ENCODE results near the gene TBX4. TPM values are rescaled to one million over a fixed set of nuclear protein-coding genes. Genes with fewer than 3 reads are reported as not detected.

Gene TBX4
- polyA plus RNA-seq, 1 donor (not counting 4 experiments of a cell fraction or from before 2014, with no cell fraction given) = 0.04 TPM

- Histone ChIP-seq H3K4me2 (ENCODE audit: control insufficient read depth, extremely low read depth, insufficient read depth, low read depth, low read length) (no peak overlapping the region), H2AFZ (ENCODE audit: control insufficient read depth, low read length) (no peak overlapping the region), H3K36me3 (ENCODE audit: control insufficient read depth in 2 of 2, extremely low read depth in 1 of 2, insufficient read depth in 2 of 2, low read length in 2 of 2) (no peaks in the 10 kb centered on the region), H3K9me3 (ENCODE audit: control insufficient read depth, low read depth, low read length) (no peaks in the 10 kb centered on the region), H3K27me3 (ENCODE audit: control insufficient read depth, extremely low read depth, insufficient read depth, low read length) (no peaks in the 10 kb centered on the region), H3K4me1 (ENCODE audit: control insufficient read depth, extremely low read depth, insufficient read depth, low read length) (no peaks in the 10 kb centered on the region), H3K79me2 (ENCODE audit: control insufficient read depth, insufficient read depth, low read length) (no peaks in the 10 kb centered on the region), H3K27ac (ENCODE audit: control insufficient read depth, insufficient read depth, low read length) (no peak overlapping the region), H3K4me3 (ENCODE audit: control insufficient read depth in 2 of 3, extremely low read depth in 1 of 3, insufficient read depth in 2 of 3, low read depth in 1 of 3, low read length in 3 of 3) (no peak overlapping the region), H3K9ac (ENCODE audit: control insufficient read depth, extremely low read depth, insufficient read depth, low read length) (no peak overlapping the region), H3K9me1 (ENCODE audit: control insufficient read depth, extremely low read depth, insufficient read depth, low read length) (no peaks in the 10 kb centered on the region), H4K20me1 (ENCODE audit: control insufficient read depth, extremely low read depth, insufficient read depth, low read length) (no peaks in the 10 kb centered on the region)
- no peak for DNase-seq (ENCODE audit: low read depth, low spot score)
- dilution Hi-C loops (cut with MboI; ENCODE audit: extremely low pct_ligation_motif_present, low sequenced_read_pairs) = no loop called here
- TF ChIP-seq EZH2 (IDR thresholded peaks at IDR 0.05; ENCODE audit: low read length) = no peak
- TF ChIP-seq CTCF (optimal IDR thresholded peaks at IDR 0.05 in 1 of 3, IDR thresholded peaks at IDR 0.05 in 1 of 3, conservative IDR thresholded peaks at IDR 0.05 in 1 of 3; ENCODE audit: extremely low read depth in 1 of 3, insufficient read depth in 2 of 3, low read length in 3 of 3) = no peak
- FAIRE-seq = no peak
Measured at GRCh38 chr17:61494325-61495160, 42.3 kb downstream of the TBX4 start.

DNA sequence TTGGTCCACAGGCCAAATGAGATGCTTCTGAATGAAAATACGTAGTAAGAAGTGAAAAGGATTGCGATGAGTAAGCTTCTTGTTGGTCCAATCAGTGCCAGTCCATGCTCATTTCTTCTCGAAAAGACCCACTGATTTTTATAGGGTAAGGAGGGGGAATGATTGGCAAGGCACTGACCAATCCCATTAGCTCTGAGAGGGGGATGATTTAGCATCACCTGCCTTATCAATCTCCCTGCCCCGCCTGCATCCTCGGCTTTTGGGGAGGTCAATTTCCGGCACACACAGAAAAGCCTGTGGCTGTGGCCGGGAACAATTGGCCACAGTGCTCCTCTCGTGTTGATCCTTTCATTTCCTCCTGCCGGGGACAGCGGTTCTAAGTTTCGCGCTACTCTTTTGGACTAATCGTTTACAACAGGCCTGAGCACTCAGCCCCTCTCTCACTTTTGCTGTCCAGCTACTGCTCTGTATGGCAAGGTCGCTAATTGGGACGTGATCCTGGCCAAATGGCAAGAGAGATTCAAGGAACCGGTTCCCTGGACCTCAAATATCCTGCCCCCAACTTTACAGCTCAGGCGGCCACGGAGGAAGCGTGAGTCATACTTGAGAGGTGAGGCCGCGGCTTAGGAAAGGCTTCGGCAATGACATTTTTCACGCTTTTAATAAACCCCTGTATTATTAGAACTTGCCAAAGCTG, 43.1 kb downstream of the TBX4 start:
- Histone ChIP-seq H3K36me3 (ENCODE audit: control insufficient read depth in 2 of 2, extremely low read depth in 1 of 2, insufficient read depth in 2 of 2, low read length in 2 of 2) (no peaks in the 10 kb centered on the region), H3K79me2 (ENCODE audit: control insufficient read depth, insufficient read depth, low read length) (no peaks in the 10 kb centered on the region), H2AFZ (ENCODE audit: control insufficient read depth, low read length) (no peak overlapping the region), H3K9ac (ENCODE audit: control insufficient read depth, extremely low read depth, insufficient read depth, low read length) (no peak overlapping the region), H3K4me1 (ENCODE audit: control insufficient read depth, extremely low read depth, insufficient read depth, low read length) (no peaks in the 10 kb centered on the region), H3K4me2 (ENCODE audit: control insufficient read depth, extremely low read depth, insufficient read depth, low read depth, low read length) (no peak overlapping the region), H4K20me1 (ENCODE audit: control insufficient read depth, extremely low read depth, insufficient read depth, low read length) (no peaks in the 10 kb centered on the region), H3K9me1 (ENCODE audit: control insufficient read depth, extremely low read depth, insufficient read depth, low read length) (no peaks in the 10 kb centered on the region), H3K4me3 (ENCODE audit: control insufficient read depth in 2 of 3, extremely low read depth in 1 of 3, insufficient read depth in 2 of 3, low read depth in 1 of 3, low read length in 3 of 3) (no peak overlapping the region), H3K27ac (ENCODE audit: control insufficient read depth, insufficient read depth, low read length) (no peak overlapping the region), H3K9me3 (ENCODE audit: control insufficient read depth, low read depth, low read length) (no peaks in the 10 kb centered on the region), H3K27me3 (ENCODE audit: control insufficient read depth, extremely low read depth, insufficient read depth, low read length) (no peaks in the 10 kb centered on the region)
- FAIRE-seq (no peak), DNase-seq (ENCODE audit: low read depth, low spot score) (no peak)
- TF ChIP-seq EZH2 (IDR thresholded peaks at IDR 0.05; ENCODE audit: low read length) (no peak), CTCF (optimal IDR thresholded peaks at IDR 0.05 in 1 of 3, IDR thresholded peaks at IDR 0.05 in 1 of 3, conservative IDR thresholded peaks at IDR 0.05 in 1 of 3; ENCODE audit: extremely low read depth in 1 of 3, insufficient read depth in 2 of 3, low read length in 3 of 3) (no peak)
- dilution Hi-C loops (cut with MboI; ENCODE audit: extremely low pct_ligation_motif_present, low sequenced_read_pairs) = no loop called here
